NCI-H1092 (cell line): ENCODE data around the gene ARL5B.

Experiments used
- DNase-seq: peaks from one replicate; lab custom pipeline; 2025; lab: John Stamatoyannopoulos, UW

The ARL5B gene

GRCh38 chr10:18703521-18703920 is 44.3 kb downstream of the ARL5B start:
- DNase-seq: no peak

- no peak for DNase-seq
These were observed 51.0 kb downstream of the ARL5B start for GRCh38 chr10:18710201-18710653.

- no peak for DNase-seq
These were observed 53.8 kb downstream of the ARL5B start for GRCh38 chr10:18713077-18713476.

GRCh38 chr10:18718991-18719390 is 59.8 kb downstream of the ARL5B start:
- no peak for DNase-seq

- DNase-seq: no peak
These were observed 60.6 kb downstream of the ARL5B start for GRCh38 chr10:18719811-18720210.

GRCh38 chr10:18721067-18721466 is 61.8 kb downstream of the ARL5B start:
- DNase-seq: no peak

- DNase-seq: no peak
These were observed 64.6 kb downstream of the ARL5B start for GRCh38 chr10:18723801-18724200.
